GM21528 (cell line): ENCODE data around the gene WNT8A.

ENCODE experiments used
- ATAC-seq: cut with Tn5 transposase; IDR thresholded peaks from one replicate; pipeline ENCODE4 v1.9.1; 2021; ENCODE audit warnings: mild to moderate bottlenecking, moderate library complexity; ENCODE audit not compliant: unreplicated experiment, low FRiP score

WNT8A gene

GRCh38 chr5:138138949-138139780, 55.3 kb downstream of the WNT8A start, which contains the start of gene NME5:
NME5 (minus strand) TSS chr5:138139428; CDS start chr5:138138780, 648 bp downstream.
- no peak for ATAC-seq

GRCh38 chr5:138139781-138140090, 55.9 kb downstream of the WNT8A start:
- ATAC-seq: no peak

GRCh38 chr5:138140268-138140667, 56.4 kb downstream of the WNT8A start:
- no peak for ATAC-seq
